Keratinocyte (primary cell): ENCODE measurements around the gene RNF38. TPM values are rescaled to one million over a fixed set of nuclear protein-coding genes. Genes with fewer than 3 reads are reported as not detected.
A peak's percentile ranks its signal among the peaks of the same experiment; 100 is the strongest.

ENCODE experiments used
- DNase-seq: peaks from one replicate; pipeline ENCODE4 v3.0.0-alpha.2; 2011; ENCODE audit warnings: low read depth, missing footprints, low spot score
- FAIRE-seq: peaks from 2 replicates; lab custom pipeline; 2011; peaks lifted over from hg19 to GRCh38; lab: Jason Lieb, UNC
- H2AFZ ChIP-seq: 2 replicates; pipeline ENCODE4 v1.6.0; 2012; ENCODE audit warnings: low read length, control low read depth, inconsistent platforms; ENCODE audit not compliant: control insufficient read depth
- H3K27ac ChIP-seq: 2 replicates; pipeline ENCODE4 v1.5.1; 2011; ENCODE audit warnings: low read length; ENCODE audit not compliant: control insufficient read depth, insufficient read depth
- H3K27me3 ChIP-seq: 3 replicates; pipeline ENCODE4 v1.6.0; 2011; ENCODE audit warnings: low read length; ENCODE audit not compliant: control insufficient read depth, insufficient read depth; ENCODE audit errors: extremely low read depth
- H3K36me3 ChIP-seq, 2 experiments: 2 replicates in 1 of 2; 3 replicates in 1 of 2; pipeline ENCODE4 v1.5.1; 2011; ENCODE audit warnings: low read length in 2 of 2, mild to moderate bottlenecking in 1 of 2; ENCODE audit not compliant: control insufficient read depth in 2 of 2, insufficient read depth in 2 of 2; ENCODE audit errors: extremely low read depth in 1 of 2
- H3K4me1 ChIP-seq: 3 replicates; pipeline ENCODE4 v1.5.1; 2011; ENCODE audit warnings: low read length; ENCODE audit not compliant: control insufficient read depth, insufficient read depth; ENCODE audit errors: extremely low read depth
- H3K4me2 ChIP-seq: 3 replicates; pipeline ENCODE4 v1.6.0; 2011; ENCODE audit warnings: low read depth, low read length; ENCODE audit not compliant: control insufficient read depth, insufficient read depth; ENCODE audit errors: extremely low read depth
- H3K4me3 ChIP-seq, 3 experiments: fragments of 200-600 bp in 1 of 3; sonication (generic) in 1 of 3; 2 replicates in 2 of 3; 3 replicates in 1 of 3; pipeline ENCODE4 v1.5.1; 2011 to 2016; ENCODE audit warnings: low read length in 3 of 3, mild to moderate bottlenecking in 3 of 3, control low read depth in 2 of 3, inconsistent platforms in 1 of 3, low read depth in 1 of 3, mixed read lengths in 1 of 3, mixed run types in 1 of 3, moderate library complexity in 1 of 3; ENCODE audit not compliant: control insufficient read depth in 2 of 3, insufficient read depth in 2 of 3; ENCODE audit errors: extremely low read depth in 1 of 3
- H3K79me2 ChIP-seq: 2 replicates; pipeline ENCODE4 v1.6.0; 2012; ENCODE audit warnings: low read length; ENCODE audit not compliant: control insufficient read depth, insufficient read depth
- H3K9ac ChIP-seq: 3 replicates; pipeline ENCODE4 v1.6.0; 2011; ENCODE audit warnings: low read length; ENCODE audit not compliant: control insufficient read depth, insufficient read depth; ENCODE audit errors: extremely low read depth
- H3K9me1 ChIP-seq: 3 replicates; pipeline ENCODE4 v1.6.0; 2011; ENCODE audit warnings: low read length; ENCODE audit not compliant: control insufficient read depth, insufficient read depth; ENCODE audit errors: extremely low read depth
- H3K9me3 ChIP-seq: 2 replicates; pipeline ENCODE4 v1.5.1; 2012; ENCODE audit warnings: low read depth, low read length; ENCODE audit not compliant: control insufficient read depth
- H4K20me1 ChIP-seq: 3 replicates; pipeline ENCODE4 v1.6.0; 2011; ENCODE audit warnings: low read length; ENCODE audit not compliant: control insufficient read depth, insufficient read depth; ENCODE audit errors: extremely low read depth
- EZH2 ChIP-seq: IDR thresholded peaks from one replicate; pipeline ENCODE4 v1.6.1; 2012; ENCODE audit warnings: inconsistent platforms, mild to moderate bottlenecking, low read length, moderate library complexity
- dilution Hi-C: fragments of 300-500 bp; cut with MboI; formaldehyde crosslinking; loops from one replicate; pipeline ENCODE4 v1.7.0; 2020; ENCODE audit warnings: low sequenced_read_pairs; ENCODE audit not compliant: extremely low pct_ligation_motif_present
- polyA plus RNA-seq, 5 experiments: library from polyadenylated mRNA; depleted of rRNA in 3 of 5; stranded (reverse) in 3 of 5; stranded (forward) in 1 of 5; unstranded in 1 of 5; fragments of >200 nt; gene quantifications; 1 replicate in 1 of 5; 2 replicates in 3 of 5; 3 replicates in 1 of 5; pipeline versions ENCODE4 v1.2.1 to v1.2.3, GENCODE V29; 2011 to 2012; ENCODE audit warnings: missing spikeins in 2 of 5, low read depth in 1 of 5, low replicate concordance in 1 of 5
- TF ChIP-seq, protein P1 (sequence below), 3 experiments: IDR thresholded peaks in 1 of 3; conservative IDR thresholded peaks in 1 of 3; optimal IDR thresholded peaks in 1 of 3; 2 replicates in 2 of 3; 3 replicates in 1 of 3; pipeline versions ENCODE3 to v1.5.1; 2011; ENCODE audit warnings: low read length in 3 of 3, mild to moderate bottlenecking in 3 of 3, moderate library complexity in 2 of 3, control low read depth in 1 of 3, inconsistent platforms in 1 of 3; ENCODE audit not compliant: insufficient read depth in 2 of 3; ENCODE audit errors: extremely low read depth in 1 of 3

The RNF38 gene
- polyA plus RNA-seq, 1 donor (not counting 4 experiments of a cell fraction or from before 2014, with no cell fraction given): 12.5 TPM

DNA sequence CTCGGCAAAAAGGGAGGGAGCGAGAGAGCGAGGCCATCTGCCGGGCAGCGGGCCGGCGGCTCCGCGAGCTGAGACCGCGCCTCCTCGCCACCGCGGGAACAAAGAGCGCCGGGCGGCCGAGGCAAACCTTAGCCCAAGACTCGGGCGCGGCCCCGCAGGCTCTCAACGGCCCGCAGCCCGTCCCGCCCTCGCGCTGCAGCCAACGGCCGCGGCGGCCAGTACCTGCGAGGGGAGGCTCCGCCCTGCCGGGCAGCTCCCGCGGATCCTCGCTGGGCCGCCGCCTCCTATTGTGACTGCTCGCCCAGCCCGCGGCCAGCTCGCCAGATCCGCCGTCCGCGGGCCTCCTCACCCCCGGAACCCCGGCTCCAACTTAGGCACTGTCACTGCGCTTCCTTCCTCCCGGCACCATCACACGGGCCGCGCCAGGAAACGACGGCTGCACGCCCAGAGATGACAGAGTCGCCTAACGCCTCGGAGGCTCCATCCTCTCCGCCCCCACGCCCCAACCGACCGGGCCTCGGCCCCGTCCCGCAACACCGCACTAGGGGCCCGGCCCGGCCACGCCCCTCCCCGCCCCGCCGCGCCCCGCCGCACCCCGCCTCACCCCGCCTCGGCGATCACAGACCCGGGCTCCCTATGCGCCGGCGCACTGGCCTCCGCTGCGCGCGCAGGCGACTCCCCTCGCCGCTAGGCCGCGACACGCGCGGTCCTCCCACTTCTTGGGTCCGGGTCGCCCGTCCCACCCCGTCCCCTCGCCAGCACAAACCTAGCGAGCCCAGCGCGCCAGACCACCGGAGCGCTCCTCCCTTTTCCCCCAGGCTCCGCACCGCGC, 479 bp upstream of the RNF38 start:
- Histone ChIP-seq H3K4me3 (peak overlapping the region; percentile 75 to 96 (median 92)), H3K4me2 (peak overlapping the region; percentile 64), H3K27me3 (no peaks in the 10 kb centered on the region), H3K79me2 (peaks cover 42% of the 10 kb centered on the region), H3K27ac (peak overlapping the region; percentile 90), H2AFZ (peak overlapping the region; percentile 85), H3K9me3 (no peaks in the 10 kb centered on the region), H3K9ac (peak overlapping the region; percentile 92), H3K9me1 (no peaks in the 10 kb centered on the region), H3K36me3 (peaks cover 0 to 3% of the 10 kb centered on the region in 2 experiments), H3K4me1 (peaks cover 13% of the 10 kb centered on the region), H4K20me1 (no peaks in the 10 kb centered on the region)
- DNase-seq: no peak
- dilution Hi-C loops: no loop called here
- no peak for FAIRE-seq
- TF ChIP-seq, protein P1, sequence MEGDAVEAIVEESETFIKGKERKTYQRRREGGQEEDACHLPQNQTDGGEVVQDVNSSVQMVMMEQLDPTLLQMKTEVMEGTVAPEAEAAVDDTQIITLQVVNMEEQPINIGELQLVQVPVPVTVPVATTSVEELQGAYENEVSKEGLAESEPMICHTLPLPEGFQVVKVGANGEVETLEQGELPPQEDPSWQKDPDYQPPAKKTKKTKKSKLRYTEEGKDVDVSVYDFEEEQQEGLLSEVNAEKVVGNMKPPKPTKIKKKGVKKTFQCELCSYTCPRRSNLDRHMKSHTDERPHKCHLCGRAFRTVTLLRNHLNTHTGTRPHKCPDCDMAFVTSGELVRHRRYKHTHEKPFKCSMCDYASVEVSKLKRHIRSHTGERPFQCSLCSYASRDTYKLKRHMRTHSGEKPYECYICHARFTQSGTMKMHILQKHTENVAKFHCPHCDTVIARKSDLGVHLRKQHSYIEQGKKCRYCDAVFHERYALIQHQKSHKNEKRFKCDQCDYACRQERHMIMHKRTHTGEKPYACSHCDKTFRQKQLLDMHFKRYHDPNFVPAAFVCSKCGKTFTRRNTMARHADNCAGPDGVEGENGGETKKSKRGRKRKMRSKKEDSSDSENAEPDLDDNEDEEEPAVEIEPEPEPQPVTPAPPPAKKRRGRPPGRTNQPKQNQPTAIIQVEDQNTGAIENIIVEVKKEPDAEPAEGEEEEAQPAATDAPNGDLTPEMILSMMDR (optimal IDR thresholded peaks at IDR 0.05 in 1 of 3, IDR thresholded peaks at IDR 0.05 in 1 of 3, conservative IDR thresholded peaks at IDR 0.05 in 1 of 3; ENCODE audit: extremely low read depth in 1 of 3, insufficient read depth in 2 of 3, low read length in 3 of 3): peak in 1 of 3 experiments; percentile 40
- no peak for TF ChIP-seq EZH2

DNA sequence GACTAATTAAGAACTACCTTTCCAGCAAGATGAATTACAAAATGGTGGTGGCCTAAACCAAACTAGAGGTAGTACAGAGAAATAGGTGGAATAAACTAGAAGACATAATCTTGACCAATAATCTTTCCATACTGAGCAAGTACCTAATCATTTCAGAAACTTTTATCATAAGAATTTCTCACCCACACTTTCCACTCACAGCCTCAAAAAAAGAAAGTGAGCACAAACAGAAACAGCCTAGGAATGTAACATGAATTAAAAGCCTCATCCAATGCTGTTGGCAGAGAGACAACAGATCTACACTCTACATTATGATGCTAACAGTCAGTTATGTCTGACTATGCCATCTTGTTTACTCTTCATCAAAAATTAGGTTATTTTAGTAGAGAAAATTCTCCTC, 1.3 kb downstream of the RNF38 start:
- dilution Hi-C loops: no loop called here
- Histone ChIP-seq H3K9ac (peak overlapping the region; percentile 42), H3K27ac (peak overlapping the region; percentile 25), H3K9me1 (no peaks in the 10 kb centered on the region), H3K79me2 (peaks cover 58% of the 10 kb centered on the region), H3K27me3 (no peaks in the 10 kb centered on the region), H4K20me1 (no peaks in the 10 kb centered on the region), H3K36me3 (peaks cover 0 to 3% of the 10 kb centered on the region in 2 experiments), H2AFZ (no peak overlapping the region), H3K4me2 (peak overlapping the region; percentile 64), H3K4me1 (peaks cover 13% of the 10 kb centered on the region), H3K4me3 (peak overlapping the region in 2 of 3 experiments; percentile 44 to 56), H3K9me3 (no peaks in the 10 kb centered on the region)
- FAIRE-seq (no peak), DNase-seq (no peak)
- no peak for TF ChIP-seq EZH2
- TF ChIP-seq, protein P1 (optimal IDR thresholded peaks at IDR 0.05 in 1 of 3, IDR thresholded peaks at IDR 0.05 in 1 of 3, conservative IDR thresholded peaks at IDR 0.05 in 1 of 3; ENCODE audit: extremely low read depth in 1 of 3, insufficient read depth in 2 of 3, low read length in 3 of 3): no peak
